Subcutaneous adipose tissue (tissue), 4 donors: Measurements from ENCODE around the gene NT5DC4. TPM values are rescaled to one million over a fixed set of nuclear protein-coding genes. Genes with fewer than 3 reads are reported as not detected.

Experiments used
- CTCF ChIP-seq: fragments of 450-650 bp; IDR thresholded peaks from one replicate; pipeline ENCODE4 v1.5.1; 2016; ENCODE audit warnings: low read depth, mild to moderate bottlenecking, control low read depth, antibody characterized with exemption, moderate library complexity
- total RNA-seq, 4 donors: library from RNA; depleted of rRNA; stranded (reverse); fragments of >200 nt; gene quantifications; one replicate each; pipeline ENCODE4 v1.1.0, GENCODE V29; 2016

Gene NT5DC4
- total RNA-seq, 4 donors from 2014 or later, result not detected

- TF ChIP-seq CTCF, result no peak
Observed at GRCh38 chr2:112750560-112750843, 29.7 kb downstream of the NT5DC4 start.

- no peak for TF ChIP-seq CTCF
Observed at GRCh38 chr2:112751451-112752197, 30.8 kb downstream of the NT5DC4 start.

- no peak for TF ChIP-seq CTCF
Observed at GRCh38 chr2:112752667-112753066, 31.8 kb downstream of the NT5DC4 start.

GRCh38 chr2:112754564-112754963 is 33.7 kb downstream of the NT5DC4 start:
- no peak for TF ChIP-seq CTCF

- no peak for TF ChIP-seq CTCF
Observed at GRCh38 chr2:112755444-112755843, 34.6 kb downstream of the NT5DC4 start.

- no peak for TF ChIP-seq CTCF
Observed at GRCh38 chr2:112756207-112756606, 35.4 kb downstream of the NT5DC4 start.

- TF ChIP-seq CTCF, result no peak
Observed at GRCh38 chr2:112757265-112757664, 36.4 kb downstream of the NT5DC4 start.
